Naive thymus-derived CD8-positive, alpha-beta T cell (primary cell): ENCODE results near the gene CACNA2D3. TPM values are rescaled to one million over a fixed set of nuclear protein-coding genes. Genes with fewer than 3 reads are reported as not detected.

Experiments
- ATAC-seq, 2 donors: fragments of 150-1000 bp; cut with Tn5 transposase in 1 of 2; sonication (Bioruptor Pico), chemical (Tn5 transposase) in 1 of 2; 1 replicate in 1 of 2; 2 replicates in 1 of 2; pipeline ENCODE4 v1.10.0; 2021; ENCODE audit warnings: mild to moderate bottlenecking in 2 of 2, moderate library complexity in 2 of 2
- POLR2A ChIA-PET: fragments of 350-600 bp; sonication (Branson Sonifier 250); formaldehyde crosslinking; loops from one replicate; lab custom pipeline; 2021; ENCODE audit warnings: antibody characterized with exemption; lab: Charles Lee
- DNase-seq, 10 donors: peaks; one replicate each; pipeline versions ENCODE4 v3.0.0 to v3.0.0-alpha.2; 2020 to 2022
- H3K27ac Mint-ChIP-seq, 10 donors: one replicate each; pipeline ENCODE4 v1.8.0; 2020 to 2022; ENCODE audit warnings: mild to moderate bottlenecking in 10 of 10, mixed read lengths in 10 of 10, moderate library complexity in 4 of 10, inconsistent platforms in 1 of 10
- H3K27me3 Mint-ChIP-seq, 5 donors: one replicate each; pipeline ENCODE4 v1.8.0; 2021 to 2022; ENCODE audit warnings: mixed read lengths in 5 of 5
- H3K36me3 Mint-ChIP-seq, 3 donors: one replicate each; pipeline ENCODE4 v1.8.0; 2020 to 2022; ENCODE audit warnings: mixed read lengths in 3 of 3, mild to moderate bottlenecking in 2 of 3, inconsistent platforms in 1 of 3
- H3K4me1 Mint-ChIP-seq, 4 donors: one replicate each; pipeline ENCODE4 v1.8.0; 2021 to 2022; ENCODE audit warnings: mixed read lengths in 4 of 4
- H3K4me3 Mint-ChIP-seq, 10 donors: one replicate each; pipeline ENCODE4 v1.8.0; 2020 to 2022; ENCODE audit warnings: mild to moderate bottlenecking in 10 of 10, mixed read lengths in 10 of 10, moderate library complexity in 6 of 10, inconsistent platforms in 1 of 10
- H3K9me3 Mint-ChIP-seq, 9 donors: one replicate each; pipeline ENCODE4 v1.8.0; 2020 to 2022; ENCODE audit warnings: mixed read lengths in 9 of 9, mild to moderate bottlenecking in 3 of 9, inconsistent platforms in 1 of 9, moderate library complexity in 1 of 9
- polyA plus RNA-seq, 3 donors: library from polyadenylated mRNA; unstranded; fragments of 300-500 nt; fragmentation: Illumina TruSeq; gene quantifications; one replicate each; pipeline ENCODE4 v1.2.3, GENCODE V29; 2021
- total RNA-seq, 8 experiments: library from RNA in 2 of 8; stranded (reverse) in 2 of 8; gene quantifications; one replicate each; pipeline ENCODE4 v1.2.3 and lab custom pipeline; 2021 to 2026

CACNA2D3 gene
- total and polyA plus RNA-seq, 5 experiments from 2014 or later = not detected

GRCh38 chr3:54312156-54312899 lies 190.0 kb downstream of the CACNA2D3 start:
- Mint-ChIP-seq H3K27ac (no peak overlapping the region), H3K4me3 (no peak overlapping the region), H3K9me3 (peaks cover 0 to 3% (median 0%) of the 10 kb centered on the region in 9 donors), H3K36me3 (no peaks in the 10 kb centered on the region), H3K27me3 (peaks cover 0 to 14% (median 2%) of the 10 kb centered on the region in 5 donors), H3K4me1 (peaks cover 0 to 5% (median under 1%) of the 10 kb centered on the region in 4 donors)
- ATAC-seq (no peak), DNase-seq (no peak)
- POLR2A ChIA-PET = no interaction called here

GRCh38 chr3:54313418-54313817 lies 191.1 kb downstream of the CACNA2D3 start:
- DNase-seq (no peak), ATAC-seq (no peak)
- Mint-ChIP-seq H3K36me3 (no peaks in the 10 kb centered on the region), H3K27ac (no peak overlapping the region), H3K9me3 (peaks cover 0 to 5% (median 0%) of the 10 kb centered on the region in 9 donors), H3K27me3 (peaks cover 0 to 16% (median 2%) of the 10 kb centered on the region in 5 donors), H3K4me3 (no peak overlapping the region), H3K4me1 (peaks cover 0 to 5% (median under 1%) of the 10 kb centered on the region in 4 donors)
- POLR2A ChIA-PET = no interaction called here

GRCh38 chr3:54321520-54321919 lies 199.2 kb downstream of the CACNA2D3 start:
- H3K4me1 Mint-ChIP-seq = no peaks in the 10 kb centered on the region
- H3K36me3 Mint-ChIP-seq = no peaks in the 10 kb centered on the region
- DNase-seq (no peak), ATAC-seq (no peak)
- peaks cover 0 to 5% (median 0%) of the 10 kb centered on the region in 5 donors for H3K27me3 Mint-ChIP-seq
- H3K4me3 Mint-ChIP-seq = no peak overlapping the region
- peaks cover 0 to 5% (median 0%) of the 10 kb centered on the region in 9 donors for H3K9me3 Mint-ChIP-seq
- no peak overlapping the region for H3K27ac Mint-ChIP-seq
- POLR2A ChIA-PET = no interaction called here

GRCh38 chr3:54322354-54322753 lies 200.0 kb downstream of the CACNA2D3 start:
- peaks cover 0 to 5% (median 0%) of the 10 kb centered on the region in 9 donors for H3K9me3 Mint-ChIP-seq
- POLR2A ChIA-PET = no interaction called here
- no peak overlapping the region for H3K4me3 Mint-ChIP-seq
- H3K27me3 Mint-ChIP-seq = peaks cover 0 to 5% (median 0%) of the 10 kb centered on the region in 5 donors
- no peak overlapping the region for H3K27ac Mint-ChIP-seq
- DNase-seq = no peak
- no peak for ATAC-seq
- no peaks in the 10 kb centered on the region for H3K4me1 Mint-ChIP-seq
- H3K36me3 Mint-ChIP-seq = no peaks in the 10 kb centered on the region

GRCh38 chr3:54324103-54324502 lies 201.8 kb downstream of the CACNA2D3 start:
- DNase-seq (no peak), ATAC-seq (no peak)
- Mint-ChIP-seq H3K36me3 (no peaks in the 10 kb centered on the region), H3K27me3 (peaks cover 0 to 4% (median 1%) of the 10 kb centered on the region in 5 donors), H3K4me1 (no peaks in the 10 kb centered on the region), H3K9me3 (no peaks in the 10 kb centered on the region), H3K4me3 (no peak overlapping the region), H3K27ac (no peak overlapping the region)
- POLR2A ChIA-PET = no interaction called here

- Mint-ChIP-seq H3K27me3 (peaks cover 0 to 16% (median 4%) of the 10 kb centered on the region in 5 donors), H3K9me3 (no peaks in the 10 kb centered on the region), H3K36me3 (no peaks in the 10 kb centered on the region), H3K4me3 (no peak overlapping the region), H3K4me1 (no peaks in the 10 kb centered on the region), H3K27ac (no peak overlapping the region)
- ATAC-seq = no peak
- no peak for DNase-seq
- POLR2A ChIA-PET = no interaction called here
Observed at GRCh38 chr3:54326951-54327350, 204.6 kb downstream of the CACNA2D3 start.

- no peaks in the 10 kb centered on the region for H3K36me3 Mint-ChIP-seq
- POLR2A ChIA-PET = no interaction called here
- no peaks in the 10 kb centered on the region for H3K9me3 Mint-ChIP-seq
- H3K27me3 Mint-ChIP-seq = peaks cover 3 to 25% (median 7%) of the 10 kb centered on the region in 5 donors
- H3K4me1 Mint-ChIP-seq = no peaks in the 10 kb centered on the region
- H3K4me3 Mint-ChIP-seq = no peak overlapping the region
- ATAC-seq (no peak), DNase-seq (no peak)
- H3K27ac Mint-ChIP-seq = no peak overlapping the region
Observed at GRCh38 chr3:54331341-54331740, 209.0 kb downstream of the CACNA2D3 start.

- DNase-seq (no peak), ATAC-seq (no peak)
- Mint-ChIP-seq H3K27me3 (peaks cover under 1 to 10% (median 3%) of the 10 kb centered on the region in 5 donors), H3K4me1 (no peaks in the 10 kb centered on the region), H3K27ac (no peak overlapping the region), H3K9me3 (peaks cover 0 to 2% (median 0%) of the 10 kb centered on the region in 9 donors), H3K36me3 (no peaks in the 10 kb centered on the region), H3K4me3 (no peak overlapping the region)
- POLR2A ChIA-PET = no interaction called here
Observed at GRCh38 chr3:54337846-54338245, 215.5 kb downstream of the CACNA2D3 start.

GRCh38 chr3:54339608-54340007 lies 217.3 kb downstream of the CACNA2D3 start:
- Mint-ChIP-seq H3K27ac (no peak overlapping the region), H3K27me3 (peaks cover 2 to 15% (median 3%) of the 10 kb centered on the region in 5 donors), H3K9me3 (peaks cover 0 to 5% (median 0%) of the 10 kb centered on the region in 9 donors), H3K4me1 (no peaks in the 10 kb centered on the region), H3K4me3 (no peak overlapping the region), H3K36me3 (no peaks in the 10 kb centered on the region)
- POLR2A ChIA-PET = no interaction called here
- ATAC-seq (no peak), DNase-seq (no peak)

- ATAC-seq = no peak
- DNase-seq = no peak
- Mint-ChIP-seq H3K4me3 (no peak overlapping the region), H3K27me3 (peaks cover 3 to 15% (median 4%) of the 10 kb centered on the region in 5 donors), H3K27ac (no peak overlapping the region), H3K9me3 (peaks cover 0 to 5% (median 0%) of the 10 kb centered on the region in 9 donors), H3K4me1 (no peaks in the 10 kb centered on the region), H3K36me3 (no peaks in the 10 kb centered on the region)
- POLR2A ChIA-PET = no interaction called here
Observed at GRCh38 chr3:54341811-54342210, 219.5 kb downstream of the CACNA2D3 start.

GRCh38 chr3:54342676-54343075 lies 220.3 kb downstream of the CACNA2D3 start:
- no peak overlapping the region for H3K4me3 Mint-ChIP-seq
- no peak overlapping the region for H3K27ac Mint-ChIP-seq
- H3K4me1 Mint-ChIP-seq = no peaks in the 10 kb centered on the region
- no peaks in the 10 kb centered on the region for H3K36me3 Mint-ChIP-seq
- ATAC-seq (no peak), DNase-seq (no peak)
- POLR2A ChIA-PET = no interaction called here
- peaks cover 0 to 5% (median 0%) of the 10 kb centered on the region in 9 donors for H3K9me3 Mint-ChIP-seq
- H3K27me3 Mint-ChIP-seq = peaks cover 3 to 15% (median 4%) of the 10 kb centered on the region in 5 donors

GRCh38 chr3:54343495-54343894 lies 221.1 kb downstream of the CACNA2D3 start:
- POLR2A ChIA-PET = no interaction called here
- no peaks in the 10 kb centered on the region for H3K36me3 Mint-ChIP-seq
- H3K9me3 Mint-ChIP-seq = peaks cover 0 to 5% (median 0%) of the 10 kb centered on the region in 9 donors
- no peak overlapping the region for H3K4me3 Mint-ChIP-seq
- DNase-seq (no peak), ATAC-seq (no peak)
- H3K4me1 Mint-ChIP-seq = no peaks in the 10 kb centered on the region
- no peak overlapping the region for H3K27ac Mint-ChIP-seq
- peaks cover 3 to 15% (median 4%) of the 10 kb centered on the region in 5 donors for H3K27me3 Mint-ChIP-seq

GRCh38 chr3:54344601-54345231 lies 222.4 kb downstream of the CACNA2D3 start:
- Mint-ChIP-seq H3K36me3 (no peaks in the 10 kb centered on the region), H3K4me3 (no peak overlapping the region)
- POLR2A ChIA-PET = no interaction called here

More at GRCh38 chr3:54344601-54345231, 222.4 kb downstream of the CACNA2D3 start:
- Mint-ChIP-seq H3K27me3 (peaks cover 3 to 17% (median 4%) of the 10 kb centered on the region in 5 donors), H3K27ac (no peak overlapping the region), H3K9me3 (peaks cover 0 to 5% (median 0%) of the 10 kb centered on the region in 9 donors), H3K4me1 (no peaks in the 10 kb centered on the region)
- ATAC-seq = no peak
- DNase-seq = no peak
